ENCODE data around the gene C1orf50. TPM values are rescaled to one million over a fixed set of nuclear protein-coding genes. Genes with fewer than 3 reads are reported as not detected.
A peak's percentile ranks its signal among the peaks of the same experiment; 100 is the strongest.
"Not testable (repeated sequence)": the region's sequence is repeated elsewhere in the genome, so short reads cannot be mapped to it uniquely, and the experiment has no call there.

The C1orf50 gene
- total RNA-seq, 4 donors from 2014 or later, result 2.8 to 14.7 (median 5.4) TPM

DNA sequence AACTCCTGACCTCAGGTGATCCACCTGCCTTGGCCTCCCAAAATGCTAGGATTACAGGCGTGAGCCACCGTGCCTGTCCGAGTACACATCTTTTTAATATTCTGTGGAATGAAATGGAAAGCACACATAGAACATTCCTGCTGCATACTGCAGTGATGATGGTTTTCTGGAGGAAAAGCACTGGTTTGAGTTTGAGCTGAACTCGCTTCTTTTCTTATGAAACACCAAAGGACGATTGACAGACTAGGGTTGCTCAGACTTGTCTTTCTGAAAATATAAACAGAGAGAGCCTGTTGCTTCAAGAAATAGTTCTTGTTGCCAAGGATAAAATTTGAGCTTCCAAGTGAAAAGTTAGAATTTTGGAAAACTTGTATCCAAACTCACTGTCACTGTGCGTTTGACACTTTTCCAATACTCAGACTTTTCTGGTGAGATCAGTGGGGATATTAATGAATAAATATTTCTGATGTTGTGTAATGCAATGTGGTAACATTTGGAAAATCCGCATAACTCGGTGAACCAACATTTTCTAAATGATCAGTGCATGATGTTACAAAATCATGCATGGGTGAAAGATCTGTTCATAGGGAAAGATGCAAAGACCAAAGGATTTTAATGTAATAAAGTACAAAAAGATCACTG lies 34.9 kb downstream of the C1orf50 start:
- TF ChIP-seq CTCF (IDR thresholded peaks at IDR 0.05 in 4 of 5, conservative IDR thresholded peaks at IDR 0.05 in 1 of 5) (no peak), POLR2A (IDR thresholded peaks at IDR 0.05) (no peak)
- in situ Hi-C loops (cut with MboI; ENCODE audit: low sequenced_read_pairs in 4 of 4), result no loop called here
- Histone ChIP-seq H3K27ac (no peak overlapping the region), H3K36me3 (no peaks in the 10 kb centered on the region), H3K27me3 (no peaks in the 10 kb centered on the region), H3K9me3 (no peaks in the 10 kb centered on the region), H3K4me3 (no peak overlapping the region), H3K4me1 (peaks cover 0 to 4% of the 10 kb centered on the region in 2 donors)
- DNase-seq (no peak), ATAC-seq (peak in 1 of 2 donors; percentile 33)
- intact Hi-C loops (cut with DNase I; ENCODE audit: low total_unique reads), result no loop called here

DNA sequence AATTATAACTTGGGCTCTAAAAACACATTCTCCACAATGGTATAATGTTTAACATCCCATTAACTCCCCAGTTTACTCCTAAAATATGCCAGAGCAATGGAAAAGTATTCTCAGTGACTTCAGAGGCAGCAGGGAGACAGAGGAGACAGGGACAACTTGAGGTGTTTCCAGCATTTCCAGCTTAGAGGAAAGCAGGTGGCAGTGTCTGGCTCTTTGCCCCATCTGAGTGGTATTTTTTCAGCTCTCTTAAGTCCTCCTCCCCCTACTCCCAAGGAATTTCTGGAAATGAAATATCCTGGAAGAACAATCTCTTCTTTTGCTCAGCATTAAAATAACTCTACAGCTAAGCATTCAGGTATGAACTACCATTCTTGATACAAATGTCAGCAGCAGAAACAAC lies 39.1 kb downstream of the C1orf50 start:
- DNase-seq (no peak), ATAC-seq (no peak)
- H3K27ac ChIP-seq, result no peak overlapping the region
- no peaks in the 10 kb centered on the region for H3K27me3 ChIP-seq
- no peaks in the 10 kb centered on the region for H3K36me3 ChIP-seq
- peaks cover 0 to 4% of the 10 kb centered on the region in 2 donors for H3K4me1 ChIP-seq
- no peaks in the 10 kb centered on the region for H3K9me3 ChIP-seq
- in situ Hi-C loops (cut with MboI; ENCODE audit: low sequenced_read_pairs in 4 of 4) (no loop called here), intact Hi-C loops (cut with DNase I; ENCODE audit: low total_unique reads) (no loop called here)
- TF ChIP-seq CTCF (IDR thresholded peaks at IDR 0.05 in 4 of 5, conservative IDR thresholded peaks at IDR 0.05 in 1 of 5) (no peak), POLR2A (IDR thresholded peaks at IDR 0.05) (no peak)
- no peak overlapping the region for H3K4me3 ChIP-seq

DNA sequence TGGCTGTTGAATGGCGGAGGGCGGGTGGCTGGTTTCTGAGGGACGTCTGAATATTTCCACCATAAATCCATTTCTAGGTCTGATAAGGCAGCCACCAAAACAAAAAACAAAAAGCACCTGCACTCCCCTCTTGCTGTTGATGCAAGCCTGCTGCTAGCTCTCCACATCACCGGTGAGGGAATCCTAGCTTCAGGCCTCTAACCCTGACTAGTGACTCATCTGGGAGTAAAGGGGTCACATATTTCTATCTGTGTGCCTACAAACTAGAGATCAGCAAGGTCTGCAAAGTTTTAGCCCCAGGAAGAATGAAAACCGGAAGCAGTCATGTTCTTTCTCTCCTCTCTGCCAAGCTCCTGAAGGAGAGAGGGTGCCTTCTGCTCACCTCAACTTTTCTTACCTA lies 39.5 kb downstream of the C1orf50 start:
- Histone ChIP-seq H3K4me1 (peaks cover 0 to 4% of the 10 kb centered on the region in 2 donors), H3K27me3 (no peaks in the 10 kb centered on the region), H3K4me3 (no peak overlapping the region), H3K27ac (no peak overlapping the region), H3K9me3 (no peaks in the 10 kb centered on the region), H3K36me3 (no peaks in the 10 kb centered on the region)
- no peak for ATAC-seq
- intact Hi-C loops (cut with DNase I; ENCODE audit: low total_unique reads) (no loop called here), in situ Hi-C loops (cut with MboI; ENCODE audit: low sequenced_read_pairs in 4 of 4) (no loop called here)
- DNase-seq, result no peak
- TF ChIP-seq CTCF (IDR thresholded peaks at IDR 0.05 in 4 of 5, conservative IDR thresholded peaks at IDR 0.05 in 1 of 5) (no peak), POLR2A (IDR thresholded peaks at IDR 0.05) (no peak)

DNA sequence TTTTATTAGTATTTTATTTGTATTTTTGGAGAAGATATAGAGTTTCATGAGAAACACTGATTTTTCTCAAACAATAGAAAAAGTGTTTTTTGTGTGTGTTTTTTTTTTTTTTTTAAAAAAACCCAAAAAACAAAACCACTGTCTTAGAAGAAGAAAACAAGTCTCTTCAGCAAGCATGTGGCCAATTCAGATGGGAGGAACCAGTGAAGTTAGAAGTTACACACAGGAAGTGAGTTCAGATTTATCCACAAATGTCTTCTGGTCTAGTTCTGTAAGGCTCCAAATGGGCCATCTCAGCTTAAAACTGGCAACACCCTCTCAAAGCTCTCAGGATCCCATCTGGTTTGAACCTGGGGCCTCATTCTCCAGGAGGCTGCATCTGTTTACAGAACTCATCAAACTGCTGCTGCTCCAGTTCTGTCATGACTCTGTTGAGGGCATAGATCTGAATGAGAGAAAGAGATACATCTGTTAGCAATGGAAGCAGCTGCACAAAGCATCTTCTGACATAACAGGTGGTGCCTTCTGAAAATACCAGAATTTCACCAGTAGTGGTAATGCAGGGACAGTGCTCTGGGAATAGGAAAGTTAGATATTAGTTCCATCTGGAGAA lies 40.1 kb downstream of the C1orf50 start:
- TF ChIP-seq CTCF (IDR thresholded peaks at IDR 0.05 in 4 of 5, conservative IDR thresholded peaks at IDR 0.05 in 1 of 5) (no peak), POLR2A (IDR thresholded peaks at IDR 0.05) (no peak)
- in situ Hi-C loops (cut with MboI; ENCODE audit: low sequenced_read_pairs in 4 of 4) (no loop called here), intact Hi-C loops (cut with DNase I; ENCODE audit: low total_unique reads) (no loop called here)
- H3K4me3 ChIP-seq, result no peak overlapping the region
- DNase-seq (no peak), ATAC-seq (no peak)
- peaks cover 0 to 4% of the 10 kb centered on the region in 2 donors for H3K4me1 ChIP-seq
- H3K36me3 ChIP-seq, result no peaks in the 10 kb centered on the region
- no peaks in the 10 kb centered on the region for H3K9me3 ChIP-seq
- no peaks in the 10 kb centered on the region for H3K27me3 ChIP-seq
- no peak overlapping the region for H3K27ac ChIP-seq

DNA sequence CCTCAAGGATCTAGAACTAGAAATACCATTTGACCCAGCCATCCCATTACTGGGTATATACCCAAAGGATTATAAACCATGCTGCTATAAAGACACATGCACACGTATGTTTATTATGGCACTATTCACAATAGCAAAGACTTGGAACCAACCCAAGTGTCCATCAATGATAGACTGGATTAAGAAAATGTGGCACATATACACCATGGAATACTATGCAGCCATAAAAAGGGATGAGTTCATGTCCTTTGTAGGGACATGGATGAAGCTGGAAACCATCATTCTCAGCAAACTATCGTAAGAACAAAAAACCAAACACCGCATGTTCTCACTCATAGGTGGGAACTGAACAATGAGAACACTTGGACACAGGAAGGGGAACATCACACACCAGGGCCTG lies 47.8 kb downstream of the C1orf50 start:
- in situ Hi-C loops (cut with MboI; ENCODE audit: low sequenced_read_pairs in 4 of 4); ATAC-seq; H3K27me3 ChIP-seq; H3K36me3 ChIP-seq; H3K27ac ChIP-seq; DNase-seq; H3K4me3 ChIP-seq; H3K9me3 ChIP-seq: not testable (repeated sequence)
- H3K4me1 ChIP-seq, result peaks cover 0 to 20% of the 10 kb centered on the region in 2 donors
- intact Hi-C loops (cut with DNase I; ENCODE audit: low total_unique reads), result loop anchor here (10.0 kb wide), 1 partner anchor 110 kb away; no protein-coding TSS in a partner anchor
